ENCODE results near the gene DNAJC2.

Gene DNAJC2, protein sequence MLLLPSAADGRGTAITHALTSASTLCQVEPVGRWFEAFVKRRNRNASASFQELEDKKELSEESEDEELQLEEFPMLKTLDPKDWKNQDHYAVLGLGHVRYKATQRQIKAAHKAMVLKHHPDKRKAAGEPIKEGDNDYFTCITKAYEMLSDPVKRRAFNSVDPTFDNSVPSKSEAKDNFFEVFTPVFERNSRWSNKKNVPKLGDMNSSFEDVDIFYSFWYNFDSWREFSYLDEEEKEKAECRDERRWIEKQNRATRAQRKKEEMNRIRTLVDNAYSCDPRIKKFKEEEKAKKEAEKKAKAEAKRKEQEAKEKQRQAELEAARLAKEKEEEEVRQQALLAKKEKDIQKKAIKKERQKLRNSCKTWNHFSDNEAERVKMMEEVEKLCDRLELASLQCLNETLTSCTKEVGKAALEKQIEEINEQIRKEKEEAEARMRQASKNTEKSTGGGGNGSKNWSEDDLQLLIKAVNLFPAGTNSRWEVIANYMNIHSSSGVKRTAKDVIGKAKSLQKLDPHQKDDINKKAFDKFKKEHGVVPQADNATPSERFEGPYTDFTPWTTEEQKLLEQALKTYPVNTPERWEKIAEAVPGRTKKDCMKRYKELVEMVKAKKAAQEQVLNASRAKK

DNA sequence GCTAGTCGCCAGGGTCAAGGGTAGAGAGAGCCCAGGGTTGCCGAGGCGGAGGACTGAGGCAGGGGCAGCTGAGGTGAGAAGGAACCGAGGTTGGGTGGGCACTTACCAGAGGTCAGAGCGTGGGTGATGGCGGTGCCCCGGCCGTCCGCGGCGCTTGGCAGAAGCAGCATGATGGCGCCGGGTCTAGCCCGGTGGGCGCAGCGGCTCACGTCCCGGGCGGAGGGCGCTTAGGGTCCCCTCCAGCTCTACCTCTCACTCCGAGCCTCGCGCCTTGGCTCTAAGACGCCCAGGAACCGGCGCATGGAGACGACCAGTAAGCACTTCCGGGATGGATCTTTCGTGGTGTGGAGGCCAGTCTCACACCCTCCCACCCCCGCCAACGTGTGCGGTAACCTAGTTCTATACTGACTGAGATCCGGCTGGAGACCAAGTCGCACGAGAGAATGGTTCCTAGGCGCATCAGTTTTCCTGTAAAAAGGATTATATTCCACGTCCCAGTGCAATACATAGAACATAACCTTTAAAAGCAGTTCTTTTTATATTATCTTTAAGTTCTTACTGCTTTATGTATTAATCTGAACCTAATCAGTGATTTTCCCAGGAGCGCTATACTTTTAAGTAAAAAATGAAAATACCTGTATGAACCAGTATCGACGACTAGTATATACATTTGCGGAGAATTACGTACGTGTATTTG, at the start of gene DNAJC2:
DNAJC2 (minus strand) TSS at position 315 of the 697 bp plus-strand sequence; CDS start at position 170, 145 bp downstream.
- FAIRE-seq, result peak; percentile 40

GRCh38 chr7:103391976-103392375, 47.4 kb upstream of the DNAJC2 start:
- FAIRE-seq, result no peak

- FAIRE-seq, result no peak
These were observed 46.6 kb upstream of the DNAJC2 start for GRCh38 chr7:103391150-103391549.

- FAIRE-seq, result no peak
These were observed 44.7 kb upstream of the DNAJC2 start for GRCh38 chr7:103389263-103389662.

DNA sequence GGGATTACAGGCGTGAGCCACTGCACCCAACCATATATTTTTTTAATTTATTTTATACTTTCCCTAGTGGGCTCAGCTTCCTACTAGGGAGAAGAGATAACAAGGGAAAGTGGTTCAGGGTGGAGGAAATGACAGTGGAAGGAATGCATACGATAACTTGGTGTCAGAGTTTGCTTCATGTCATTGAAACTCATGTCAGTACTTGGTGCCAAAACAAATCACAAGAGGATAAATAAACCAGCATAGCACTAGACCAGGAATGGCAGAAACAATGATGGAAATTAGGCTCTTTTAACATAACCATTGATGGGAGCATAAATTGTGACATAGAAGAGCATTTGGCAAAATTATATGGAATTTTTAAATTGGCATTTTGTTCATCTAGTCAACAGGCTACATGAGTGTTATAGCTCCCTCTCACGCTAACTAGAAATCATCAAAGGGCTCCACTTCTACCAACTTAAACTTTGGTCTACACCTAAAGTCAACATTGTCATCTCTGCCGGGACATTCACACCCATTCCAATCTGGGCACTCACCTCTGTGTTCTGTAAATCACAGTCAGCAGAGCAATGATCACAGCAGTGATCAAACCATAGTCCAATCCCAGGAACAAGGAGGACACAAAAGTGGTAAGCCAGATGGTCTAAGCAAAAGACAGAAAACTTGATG, 44.0 kb upstream of the DNAJC2 start:
- FAIRE-seq, result no peak

GRCh38 chr7:103387242-103387641, 42.7 kb upstream of the DNAJC2 start:
- no peak for FAIRE-seq

DNA sequence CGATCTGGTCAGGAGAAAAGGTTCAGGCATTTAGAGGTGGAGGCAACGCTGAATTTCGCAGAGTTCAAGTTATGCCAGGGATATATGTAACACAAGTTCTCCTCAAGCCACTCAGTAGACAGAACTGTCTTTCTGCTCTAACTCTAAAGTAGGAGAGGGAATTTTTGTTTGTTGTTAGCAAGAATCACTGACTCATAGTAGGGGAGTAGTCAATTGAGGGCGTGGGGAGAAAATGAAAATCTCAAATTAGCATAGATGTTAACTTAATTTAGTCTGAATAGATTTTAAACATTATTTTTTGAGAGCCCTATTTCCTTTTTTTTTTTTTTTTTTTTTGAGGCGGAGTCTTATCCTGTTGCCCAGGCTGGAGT, 37.5 kb upstream of the DNAJC2 start:
- FAIRE-seq, result no peak

- no peak for FAIRE-seq
These were observed 36.9 kb upstream of the DNAJC2 start for GRCh38 chr7:103381280-103382031.

GRCh38 chr7:103380395-103381191, 36.0 kb upstream of the DNAJC2 start:
- no peak for FAIRE-seq

DNA sequence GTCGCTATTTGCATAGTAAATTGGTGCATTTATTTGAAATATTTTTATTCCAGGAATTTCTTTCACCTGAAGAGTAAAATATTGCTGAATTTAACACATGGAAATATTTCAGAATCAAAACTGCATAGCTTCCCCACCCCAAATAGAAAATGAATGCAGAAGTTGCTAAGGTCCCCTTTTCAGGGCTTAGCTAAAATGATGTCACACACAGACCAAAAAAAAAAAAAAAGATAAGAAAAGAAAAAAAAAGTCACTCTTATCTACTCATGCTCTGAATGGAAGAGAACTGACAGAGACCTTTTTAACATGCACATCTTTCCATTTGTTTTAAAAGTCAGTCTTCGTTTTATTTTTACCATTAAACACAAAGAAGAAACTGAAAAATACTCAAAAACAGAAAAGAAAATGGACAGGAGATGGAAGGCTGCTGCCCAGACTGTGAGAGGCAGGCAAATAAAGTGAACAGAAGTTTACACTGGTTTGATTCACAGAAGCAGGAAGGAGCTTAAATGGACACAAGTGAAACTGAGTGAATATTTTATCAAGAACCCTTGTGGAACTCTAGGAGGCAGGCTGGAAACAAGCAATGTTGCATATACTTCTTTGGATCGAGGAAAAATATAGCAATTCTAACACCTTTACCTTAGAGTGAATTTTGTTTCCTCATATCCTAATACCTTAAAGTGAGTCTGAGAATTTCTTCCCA, 34.9 kb upstream of the DNAJC2 start:
- FAIRE-seq, result no peak

DNA sequence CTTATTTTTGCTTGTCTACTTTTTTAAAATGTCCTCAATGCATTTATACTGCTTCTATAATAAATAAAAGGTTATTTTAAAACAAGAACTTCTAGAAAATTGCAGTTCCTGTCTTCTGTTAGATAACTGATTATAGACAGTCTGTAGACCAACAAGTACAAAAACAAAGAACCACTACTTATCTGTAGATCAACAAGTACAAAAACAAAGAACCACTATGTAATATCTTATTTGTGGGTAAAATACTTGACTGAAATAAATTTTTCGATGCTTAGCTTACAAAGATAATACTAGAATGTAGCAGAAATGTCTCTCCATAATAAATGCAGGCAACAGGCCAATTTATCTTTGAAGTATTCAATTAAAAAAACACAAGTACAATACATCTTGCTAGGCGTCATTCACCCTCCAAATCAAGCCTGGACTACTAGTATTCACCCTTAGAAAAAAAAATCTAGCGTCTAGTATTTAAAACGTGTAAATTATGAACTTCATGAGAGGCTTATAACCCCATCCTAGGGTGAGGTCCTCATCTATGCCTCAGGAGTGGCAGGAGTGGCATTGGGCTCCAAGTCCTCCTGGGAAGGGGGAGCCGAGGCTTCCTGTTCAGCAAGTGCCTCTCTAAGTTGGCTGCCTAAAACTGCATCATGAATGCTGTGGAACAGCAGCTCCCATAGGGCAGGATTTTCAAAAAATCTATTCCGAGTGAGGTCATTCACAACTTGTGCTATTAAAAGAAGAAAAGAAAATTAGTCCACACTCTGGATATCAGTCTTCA, 29.5 kb upstream of the DNAJC2 start:
- no peak for FAIRE-seq

DNA sequence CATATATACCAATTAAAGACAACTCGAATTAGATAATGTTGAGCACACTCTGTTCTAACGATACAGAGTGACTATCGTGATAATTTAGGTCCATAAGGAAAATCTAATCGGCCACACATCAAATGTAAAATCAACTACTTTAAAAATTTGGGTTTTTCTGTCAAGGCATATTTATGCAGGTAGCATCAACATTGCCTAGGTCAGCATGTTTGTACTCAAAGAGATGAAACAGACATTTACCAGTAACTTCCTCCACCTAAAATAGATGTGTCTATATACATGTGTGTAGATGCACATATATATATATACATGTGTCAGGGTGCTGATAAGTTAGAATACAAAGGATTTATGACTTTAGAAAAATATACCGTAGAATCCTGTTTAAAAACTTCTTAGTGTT, 24.9 kb upstream of the DNAJC2 start:
- no peak for FAIRE-seq

GRCh38 chr7:103349805-103350204, 5.2 kb upstream of the DNAJC2 start:
- FAIRE-seq, result no peak

DNA sequence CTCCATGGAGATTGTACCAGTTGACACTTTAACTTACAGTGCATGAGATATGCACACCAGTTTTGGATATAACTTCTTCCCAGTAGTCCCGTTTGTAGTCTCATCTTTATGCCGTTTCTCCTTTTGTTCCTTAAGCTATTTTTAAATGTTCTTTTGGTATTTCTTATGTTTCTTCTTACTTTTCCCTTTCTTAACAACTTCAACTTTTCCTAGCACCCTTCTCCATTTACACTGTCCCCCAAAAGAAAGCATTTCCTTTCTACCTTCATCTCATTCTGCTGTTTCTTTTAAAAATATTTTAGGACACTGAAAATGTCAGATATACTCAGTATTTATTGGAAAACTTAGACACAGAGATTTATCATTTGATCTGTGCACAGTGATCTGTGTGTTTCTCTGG, 4.4 kb upstream of the DNAJC2 start:
- no peak for FAIRE-seq

DNA sequence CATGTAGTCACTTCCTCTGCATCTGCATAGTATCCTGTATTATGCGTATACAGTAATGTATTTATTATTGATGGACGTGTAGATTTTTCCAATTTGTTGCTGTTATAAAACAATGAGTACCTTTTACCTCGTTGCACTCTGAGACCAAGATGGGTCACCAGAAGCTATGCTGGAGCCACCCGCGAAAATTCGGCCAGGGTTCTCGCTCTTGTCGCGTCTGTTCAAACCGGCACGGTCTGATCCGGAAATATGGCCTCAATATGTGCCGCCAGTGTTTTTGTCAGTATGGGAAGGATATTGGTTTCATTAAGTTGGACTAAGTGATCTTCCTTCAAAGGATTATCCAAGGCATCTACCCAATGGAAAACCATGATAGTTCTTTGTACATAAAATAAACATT, 3.9 kb upstream of the DNAJC2 start:
- no peak for FAIRE-seq

GRCh38 chr7:103347507-103348267, 3.1 kb upstream of the DNAJC2 start, which contains the start of gene PSMC2:
TSS of gene PSMC2 (plus strand) at chr7:103347643. CDS start at chr7:103347712, 69 bp downstream.
- peak; percentile 23 for FAIRE-seq

- FAIRE-seq, result no peak
These were observed 1.8 kb upstream of the DNAJC2 start for GRCh38 chr7:103346396-103346795.

GRCh38 chr7:103343758-103344452, 662 bp downstream of the DNAJC2 start:
- no peak for FAIRE-seq

- FAIRE-seq, result no peak
These were observed 1.2 kb downstream of the DNAJC2 start for GRCh38 chr7:103343332-103343731.

All from A204.1 (cell line).